ENCODE results near the gene EMX1.

EMX1 gene

DNA sequence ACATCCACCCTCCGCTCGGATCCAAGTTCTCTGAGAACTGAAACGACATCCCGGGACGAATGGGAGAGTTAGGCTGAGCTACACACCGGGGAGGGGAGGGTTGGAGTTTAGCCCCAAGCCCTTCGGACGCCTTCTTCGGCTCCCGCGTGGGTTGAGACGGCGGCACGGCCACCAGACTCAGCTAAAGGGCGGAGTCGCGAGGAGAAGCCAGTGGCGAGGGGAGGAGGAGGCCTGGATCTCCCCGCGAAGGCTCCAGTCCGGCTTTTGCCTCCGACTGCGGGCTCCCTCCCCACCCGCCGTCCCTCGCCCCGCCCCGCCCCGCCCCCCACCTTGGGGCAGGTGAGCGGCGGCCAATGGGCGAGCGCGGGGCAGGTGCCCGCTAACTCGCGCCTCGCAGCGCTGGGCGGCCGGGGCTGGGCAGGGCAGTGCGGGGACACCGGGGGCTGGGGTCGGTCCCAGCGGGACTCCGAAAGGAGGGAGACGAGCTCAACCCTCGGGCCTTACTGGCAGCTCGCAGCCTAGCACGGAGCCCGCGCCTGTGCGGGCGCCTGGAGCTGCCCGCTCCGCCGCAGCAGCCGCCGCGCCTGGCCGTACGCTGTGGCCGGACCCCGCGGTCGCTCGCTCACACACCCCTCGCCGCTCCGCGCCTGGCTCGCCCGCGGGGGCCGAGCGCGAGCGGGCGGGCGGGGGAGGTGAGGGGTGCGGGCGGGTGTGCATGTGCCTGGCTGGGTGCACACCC is at the start of gene EMX1:
Gene EMX1, plus strand, starts transcription at position 382 of the 739 bp plus-strand sequence. Its CDS starts 334 bp downstream, at position 716.
- Histone ChIP-seq H3K4me3 (ENCODE audit: low read depth in 1 of 2, low read length in 2 of 2) (peak within 1 kb of the TSS; percentile 48 to 66), H3K9me3 (ENCODE audit: control insufficient read depth in 1 of 2, low read length in 2 of 2) (no peaks in the 10 kb centered on the region), H3K27ac (ENCODE audit: low read length) (no peak within 1 kb of the TSS), H3K27me3 (ENCODE audit: low read depth, low read length) (peaks cover 85% of the 10 kb centered on the region), H3K4me1 (ENCODE audit: control insufficient read depth in 1 of 2, insufficient read depth in 2 of 2, low read length in 2 of 2) (peaks cover 0 to 54% of the 10 kb centered on the region in 2 donors), H3K36me3 (ENCODE audit: control insufficient read depth in 1 of 2, insufficient read depth in 2 of 2, low read length in 2 of 2) (no peaks in the 10 kb centered on the region)

- Histone ChIP-seq H3K27me3 (ENCODE audit: low read depth, low read length) (no peaks in the 10 kb centered on the region), H3K9me3 (ENCODE audit: control insufficient read depth in 1 of 2, low read length in 2 of 2) (peaks cover 0 to 5% of the 10 kb centered on the region in 2 donors), H3K27ac (ENCODE audit: low read length) (no peak overlapping the region)
Observed at GRCh38 chr2:72871060-72871459, 46.3 kb upstream of the EMX1 start.

GRCh38 chr2:72871880-72872279 is 45.4 kb upstream of the EMX1 start:
- Histone ChIP-seq H3K36me3 (ENCODE audit: control insufficient read depth in 1 of 2, insufficient read depth in 2 of 2, low read length in 2 of 2) (no peaks in the 10 kb centered on the region), H3K27me3 (ENCODE audit: low read depth, low read length) (no peaks in the 10 kb centered on the region), H3K4me1 (ENCODE audit: control insufficient read depth in 1 of 2, insufficient read depth in 2 of 2, low read length in 2 of 2) (no peaks in the 10 kb centered on the region), H3K9me3 (ENCODE audit: control insufficient read depth in 1 of 2, low read length in 2 of 2) (peaks cover 0 to 5% of the 10 kb centered on the region in 2 donors), H3K4me3 (ENCODE audit: low read depth in 1 of 2, low read length in 2 of 2) (no peak overlapping the region), H3K27ac (ENCODE audit: low read length) (no peak overlapping the region)

More at GRCh38 chr2:72871060-72871459, 46.3 kb upstream of the EMX1 start:
- Histone ChIP-seq H3K36me3 (ENCODE audit: control insufficient read depth in 1 of 2, insufficient read depth in 2 of 2, low read length in 2 of 2) (no peaks in the 10 kb centered on the region), H3K4me1 (ENCODE audit: control insufficient read depth in 1 of 2, insufficient read depth in 2 of 2, low read length in 2 of 2) (no peaks in the 10 kb centered on the region), H3K4me3 (ENCODE audit: low read depth in 1 of 2, low read length in 2 of 2) (no peak overlapping the region)

DNA sequence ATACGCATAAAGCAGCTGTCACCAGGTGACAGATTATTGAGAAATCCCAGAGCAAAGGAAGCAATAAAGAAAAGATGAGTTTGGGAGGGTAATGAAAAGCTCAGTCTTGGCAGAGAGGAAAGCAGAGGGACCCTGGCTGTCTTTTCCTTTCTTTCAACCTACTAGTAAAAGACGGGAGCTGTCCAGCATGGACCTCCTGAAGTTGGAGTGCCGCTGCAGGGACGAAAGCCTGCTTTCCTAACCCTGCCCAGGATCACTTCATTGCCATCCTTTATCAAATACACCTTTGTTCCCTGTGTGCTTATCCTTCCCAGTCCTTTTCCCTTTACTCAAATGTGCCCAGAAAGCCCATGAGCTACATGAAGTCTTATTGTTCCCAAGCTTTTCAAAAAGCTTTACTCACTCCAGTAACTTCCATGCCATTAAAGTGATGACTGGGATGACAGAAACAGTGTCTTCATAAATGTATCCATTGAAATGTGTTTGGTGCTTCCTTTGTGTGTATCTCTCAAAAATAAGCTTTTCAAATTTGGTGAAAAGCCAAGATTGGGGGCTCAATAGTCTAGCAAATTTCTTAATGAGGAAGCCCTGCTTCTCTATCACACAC is 33.9 kb upstream of the EMX1 start:
- H3K9me3 ChIP-seq (ENCODE audit: control insufficient read depth in 1 of 2, low read length in 2 of 2): no peaks in the 10 kb centered on the region
- no peaks in the 10 kb centered on the region for H3K36me3 ChIP-seq (ENCODE audit: control insufficient read depth in 1 of 2, insufficient read depth in 2 of 2, low read length in 2 of 2)
- peaks cover 5 to 11% of the 10 kb centered on the region in 2 donors for H3K4me1 ChIP-seq (ENCODE audit: control insufficient read depth in 1 of 2, insufficient read depth in 2 of 2, low read length in 2 of 2)
- no peak overlapping the region for H3K27ac ChIP-seq (ENCODE audit: low read length)
- no peak overlapping the region for H3K4me3 ChIP-seq (ENCODE audit: low read depth in 1 of 2, low read length in 2 of 2)
- no peaks in the 10 kb centered on the region for H3K27me3 ChIP-seq (ENCODE audit: low read depth, low read length)

- H3K27ac ChIP-seq (ENCODE audit: low read length): no peak overlapping the region
- H3K27me3 ChIP-seq (ENCODE audit: low read depth, low read length): no peaks in the 10 kb centered on the region
- H3K9me3 ChIP-seq (ENCODE audit: control insufficient read depth in 1 of 2, low read length in 2 of 2): no peaks in the 10 kb centered on the region
- H3K36me3 ChIP-seq (ENCODE audit: control insufficient read depth in 1 of 2, insufficient read depth in 2 of 2, low read length in 2 of 2): peaks cover 3 to 9% of the 10 kb centered on the region in 2 donors
- peak overlapping the region; percentile 75 to 91 for H3K4me3 ChIP-seq (ENCODE audit: low read depth in 1 of 2, low read length in 2 of 2)
- H3K4me1 ChIP-seq (ENCODE audit: control insufficient read depth in 1 of 2, insufficient read depth in 2 of 2, low read length in 2 of 2): peaks cover 5 to 19% of the 10 kb centered on the region in 2 donors
Observed at GRCh38 chr2:72886505-72887031, 30.8 kb upstream of the EMX1 start.

DNA sequence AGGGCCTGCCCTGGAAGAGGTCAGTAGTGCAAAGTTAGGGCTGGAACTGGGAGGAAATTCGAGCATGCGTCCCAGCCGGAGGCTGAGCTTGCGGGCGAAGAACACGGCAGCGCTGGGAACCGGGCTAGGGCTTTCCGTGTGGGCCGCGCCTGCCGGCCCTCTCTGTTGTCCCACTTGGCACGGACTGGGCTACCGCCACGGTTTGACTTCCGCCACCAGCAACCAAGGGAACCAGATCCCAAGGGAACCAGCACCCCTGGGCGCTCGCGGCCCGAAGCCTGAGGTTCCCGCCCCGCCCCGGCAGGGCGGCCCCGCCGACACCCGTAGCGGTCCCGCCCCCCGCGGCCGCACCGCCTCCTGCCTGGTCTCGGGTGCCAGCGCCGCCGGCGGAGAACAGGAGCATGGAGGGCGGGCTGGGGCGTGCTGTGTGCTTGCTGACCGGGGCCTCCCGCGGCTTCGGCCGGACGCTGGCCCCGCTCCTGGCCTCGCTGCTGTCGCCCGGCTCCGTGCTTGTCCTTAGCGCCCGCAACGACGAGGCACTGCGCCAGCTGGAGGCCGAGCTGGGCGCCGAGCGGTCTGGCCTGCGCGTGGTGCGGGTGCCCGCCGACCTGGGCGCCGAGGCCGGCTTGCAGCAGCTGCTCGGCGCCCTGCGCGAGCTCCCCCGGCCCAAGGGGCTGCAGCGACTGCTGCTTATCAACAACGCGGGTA is 30.1 kb upstream of the EMX1 start, which contains the start of gene SPR:
Gene SPR, plus strand, starts transcription at position 377 of the 708 bp plus-strand sequence. Its CDS starts 25 bp downstream, at position 402.
- Histone ChIP-seq H3K4me3 (ENCODE audit: low read depth in 1 of 2, low read length in 2 of 2) (peak within 1 kb of the TSS; percentile 75 to 91), H3K27ac (ENCODE audit: low read length) (peak within 1 kb of the TSS; percentile 67), H3K27me3 (ENCODE audit: low read depth, low read length) (no peaks in the 10 kb centered on the region), H3K9me3 (ENCODE audit: control insufficient read depth in 1 of 2, low read length in 2 of 2) (no peaks in the 10 kb centered on the region), H3K4me1 (ENCODE audit: control insufficient read depth in 1 of 2, insufficient read depth in 2 of 2, low read length in 2 of 2) (peaks cover 5 to 19% of the 10 kb centered on the region in 2 donors), H3K36me3 (ENCODE audit: control insufficient read depth in 1 of 2, insufficient read depth in 2 of 2, low read length in 2 of 2) (peaks cover 9 to 15% of the 10 kb centered on the region in 2 donors)

- Histone ChIP-seq H3K4me1 (ENCODE audit: control insufficient read depth in 1 of 2, insufficient read depth in 2 of 2, low read length in 2 of 2) (peaks cover 5 to 19% of the 10 kb centered on the region in 2 donors), H3K4me3 (ENCODE audit: low read depth in 1 of 2, low read length in 2 of 2) (peak overlapping the region; percentile 75 to 91), H3K36me3 (ENCODE audit: control insufficient read depth in 1 of 2, insufficient read depth in 2 of 2, low read length in 2 of 2) (peaks cover 9 to 15% of the 10 kb centered on the region in 2 donors), H3K27me3 (ENCODE audit: low read depth, low read length) (no peaks in the 10 kb centered on the region), H3K27ac (ENCODE audit: low read length) (peak overlapping the region; percentile 67), H3K9me3 (ENCODE audit: control insufficient read depth in 1 of 2, low read length in 2 of 2) (no peaks in the 10 kb centered on the region)
Observed at GRCh38 chr2:72887740-72888437, 29.4 kb upstream of the EMX1 start.

- no peaks in the 10 kb centered on the region for H3K9me3 ChIP-seq (ENCODE audit: control insufficient read depth in 1 of 2, low read length in 2 of 2)
- H3K27ac ChIP-seq (ENCODE audit: low read length): no peak overlapping the region
- H3K36me3 ChIP-seq (ENCODE audit: control insufficient read depth in 1 of 2, insufficient read depth in 2 of 2, low read length in 2 of 2): peaks cover 9 to 15% of the 10 kb centered on the region in 2 donors
- H3K4me1 ChIP-seq (ENCODE audit: control insufficient read depth in 1 of 2, insufficient read depth in 2 of 2, low read length in 2 of 2): peaks cover 5 to 19% of the 10 kb centered on the region in 2 donors
- H3K27me3 ChIP-seq (ENCODE audit: low read depth, low read length): no peaks in the 10 kb centered on the region
- H3K4me3 ChIP-seq (ENCODE audit: low read depth in 1 of 2, low read length in 2 of 2): peak overlapping the region; percentile 75 to 91
Observed at GRCh38 chr2:72888438-72889202, 28.7 kb upstream of the EMX1 start.

DNA sequence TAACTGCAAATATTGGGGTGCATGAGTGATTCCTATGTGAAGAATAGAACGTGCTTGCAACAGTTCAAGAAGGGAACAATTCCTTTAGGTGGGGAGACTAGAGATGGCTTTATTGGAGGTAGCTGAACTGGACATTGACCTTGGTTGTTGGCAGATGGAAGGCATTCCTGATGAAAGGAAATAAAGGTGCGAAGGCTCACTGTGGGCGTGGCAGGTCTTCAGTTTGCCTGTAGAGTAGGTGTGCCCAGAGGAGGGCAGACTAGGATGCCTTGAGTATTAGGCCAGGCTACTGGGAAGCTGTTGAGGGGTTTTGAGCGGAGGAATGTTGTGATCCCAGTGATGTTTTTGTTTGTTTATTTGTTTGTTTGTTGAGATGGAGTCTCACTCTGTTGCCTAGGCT is 27.3 kb upstream of the EMX1 start:
- Histone ChIP-seq H3K36me3 (ENCODE audit: control insufficient read depth in 1 of 2, insufficient read depth in 2 of 2, low read length in 2 of 2) (peaks cover 9 to 15% of the 10 kb centered on the region in 2 donors), H3K27ac (ENCODE audit: low read length) (no peak overlapping the region), H3K27me3 (ENCODE audit: low read depth, low read length) (peaks cover 2% of the 10 kb centered on the region), H3K4me1 (ENCODE audit: control insufficient read depth in 1 of 2, insufficient read depth in 2 of 2, low read length in 2 of 2) (peaks cover 5 to 19% of the 10 kb centered on the region in 2 donors), H3K9me3 (ENCODE audit: control insufficient read depth in 1 of 2, low read length in 2 of 2) (no peaks in the 10 kb centered on the region), H3K4me3 (ENCODE audit: low read depth in 1 of 2, low read length in 2 of 2) (no peak overlapping the region)

DNA sequence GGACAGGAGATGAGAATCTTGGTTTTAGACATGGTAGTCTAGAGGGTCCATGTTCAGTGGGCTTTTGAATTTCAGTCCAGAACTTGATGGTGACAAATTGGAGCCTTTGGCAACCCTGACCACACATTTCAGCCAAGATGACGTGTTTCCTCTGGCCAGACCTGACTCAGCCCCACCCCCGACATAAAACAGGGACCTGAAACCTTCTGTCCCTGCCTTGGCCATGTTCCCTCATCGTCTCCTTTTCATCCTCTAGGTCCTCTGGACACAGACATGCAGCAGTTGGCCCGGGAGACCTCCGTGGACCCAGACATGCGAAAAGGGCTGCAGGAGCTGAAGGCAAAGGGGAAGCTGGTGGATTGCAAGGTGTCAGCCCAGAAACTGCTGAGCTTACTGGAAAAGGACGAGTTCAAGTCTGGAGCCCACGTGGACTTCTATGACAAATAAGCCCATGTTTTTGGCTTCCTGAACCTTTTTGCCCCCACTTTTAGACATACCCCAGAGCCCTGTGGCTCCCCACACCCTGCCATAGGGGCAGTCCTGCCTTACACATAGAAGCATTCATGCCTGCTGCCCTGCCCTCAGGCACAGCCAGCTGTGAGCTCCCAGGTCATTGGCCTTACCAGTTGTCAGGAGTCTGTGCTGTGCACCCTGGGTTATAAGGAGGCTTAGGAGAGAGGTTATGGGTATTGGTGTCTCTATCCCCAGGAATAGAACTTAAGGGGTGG is 26.1 kb upstream of the EMX1 start:
- H3K4me1 ChIP-seq (ENCODE audit: control insufficient read depth in 1 of 2, insufficient read depth in 2 of 2, low read length in 2 of 2): peaks cover 5 to 25% of the 10 kb centered on the region in 2 donors
- H3K36me3 ChIP-seq (ENCODE audit: control insufficient read depth in 1 of 2, insufficient read depth in 2 of 2, low read length in 2 of 2): peaks cover 9 to 15% of the 10 kb centered on the region in 2 donors
- H3K27ac ChIP-seq (ENCODE audit: low read length): no peak overlapping the region
- H3K4me3 ChIP-seq (ENCODE audit: low read depth in 1 of 2, low read length in 2 of 2): no peak overlapping the region
- peaks cover 8% of the 10 kb centered on the region for H3K27me3 ChIP-seq (ENCODE audit: low read depth, low read length)
- no peaks in the 10 kb centered on the region for H3K9me3 ChIP-seq (ENCODE audit: control insufficient read depth in 1 of 2, low read length in 2 of 2)

Data from muscle layer of duodenum (tissue), 2 donors.